Fibroblast of villous mesenchyme (primary cell): ENCODE measurements around the gene ST6GAL1. TPM values are rescaled to one million over a fixed set of nuclear protein-coding genes. Genes with fewer than 3 reads are reported as not detected.
"Not testable (repeated sequence)": the region's sequence is repeated elsewhere in the genome, so short reads cannot be mapped to it uniquely, and the experiment has no call there.

ENCODE experiments used
- DNase-seq: peaks from one replicate; pipeline ENCODE4 v3.0.0-alpha.2; 2010; ENCODE audit warnings: low read depth
- H3K4me3 ChIP-seq: 2 replicates; pipeline ENCODE4 v1.5.1; 2011; ENCODE audit warnings: low read depth, mild to moderate bottlenecking, low read length
- total RNA-seq: library from RNA; depleted of rRNA; stranded (reverse); fragments of >200 nt; gene quantifications from 2 replicates; pipeline ENCODE4 v1.2.3, GENCODE V29; 2012
- TF ChIP-seq, protein P1 (sequence below): IDR thresholded peaks from 2 replicates; pipeline ENCODE4 v1.5.1; 2012; ENCODE audit warnings: low read depth, mild to moderate bottlenecking, low read length; ENCODE audit not compliant: insufficient read depth

ST6GAL1 gene
- total RNA-seq, 1 donor, result 1.3 TPM

DNA sequence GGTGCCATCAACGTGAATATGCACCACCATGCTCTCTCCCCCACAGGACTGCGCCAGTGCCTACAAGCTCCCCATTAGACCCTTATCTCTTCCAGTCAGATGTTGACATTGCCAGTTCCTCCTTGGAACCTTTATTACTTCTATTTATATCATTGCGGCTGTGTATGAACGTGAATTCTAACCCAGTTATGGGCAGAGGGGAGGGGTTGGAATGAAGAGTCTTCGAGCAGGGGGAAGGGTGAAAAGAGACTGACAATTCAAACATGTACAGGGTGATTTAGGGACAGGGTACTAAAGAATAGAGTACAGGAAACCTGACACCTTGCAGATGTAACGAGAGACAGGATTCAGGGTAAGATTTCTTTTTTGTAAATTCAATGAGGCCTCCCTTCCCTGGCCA is 41.8 kb upstream of the ST6GAL1 start:
- TF ChIP-seq, protein P1, sequence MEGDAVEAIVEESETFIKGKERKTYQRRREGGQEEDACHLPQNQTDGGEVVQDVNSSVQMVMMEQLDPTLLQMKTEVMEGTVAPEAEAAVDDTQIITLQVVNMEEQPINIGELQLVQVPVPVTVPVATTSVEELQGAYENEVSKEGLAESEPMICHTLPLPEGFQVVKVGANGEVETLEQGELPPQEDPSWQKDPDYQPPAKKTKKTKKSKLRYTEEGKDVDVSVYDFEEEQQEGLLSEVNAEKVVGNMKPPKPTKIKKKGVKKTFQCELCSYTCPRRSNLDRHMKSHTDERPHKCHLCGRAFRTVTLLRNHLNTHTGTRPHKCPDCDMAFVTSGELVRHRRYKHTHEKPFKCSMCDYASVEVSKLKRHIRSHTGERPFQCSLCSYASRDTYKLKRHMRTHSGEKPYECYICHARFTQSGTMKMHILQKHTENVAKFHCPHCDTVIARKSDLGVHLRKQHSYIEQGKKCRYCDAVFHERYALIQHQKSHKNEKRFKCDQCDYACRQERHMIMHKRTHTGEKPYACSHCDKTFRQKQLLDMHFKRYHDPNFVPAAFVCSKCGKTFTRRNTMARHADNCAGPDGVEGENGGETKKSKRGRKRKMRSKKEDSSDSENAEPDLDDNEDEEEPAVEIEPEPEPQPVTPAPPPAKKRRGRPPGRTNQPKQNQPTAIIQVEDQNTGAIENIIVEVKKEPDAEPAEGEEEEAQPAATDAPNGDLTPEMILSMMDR, result no peak
- no peak overlapping the region for H3K4me3 ChIP-seq

DNA sequence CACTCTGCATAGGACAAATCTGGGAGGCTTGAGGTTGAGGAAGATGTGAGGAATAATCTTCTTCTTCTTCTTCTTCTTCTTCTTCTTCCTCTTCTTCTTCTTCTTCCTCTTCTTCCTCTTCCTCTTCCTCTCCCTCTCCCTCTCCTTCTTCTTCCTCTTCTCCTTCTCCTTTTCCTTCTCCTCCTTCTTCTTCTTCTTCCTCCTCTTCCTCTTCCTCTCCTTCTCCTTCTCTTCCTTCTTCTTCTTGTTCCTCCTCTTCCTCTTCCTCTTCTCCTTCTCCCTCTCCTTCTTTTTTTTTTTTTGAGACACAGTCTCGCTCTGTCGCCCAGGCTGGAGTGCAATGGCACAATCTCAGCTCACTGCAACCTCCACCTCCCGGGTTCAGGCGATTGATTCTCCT is 40.6 kb upstream of the ST6GAL1 start:
- not testable (repeated sequence) for H3K4me3 ChIP-seq, DNase-seq

More for the DNA sequence above, 41.8 kb upstream of the ST6GAL1 start:
- no peak for DNase-seq

GRCh38 chr3:186890911-186891310 is 39.4 kb upstream of the ST6GAL1 start:
- TF ChIP-seq, protein P1, result no peak
- no peak overlapping the region for H3K4me3 ChIP-seq
- no peak for DNase-seq

- DNase-seq, H3K4me3 ChIP-seq: not testable (repeated sequence)
Observed at GRCh38 chr3:186893071-186893470, 37.3 kb upstream of the ST6GAL1 start.

- no peak for DNase-seq
- TF ChIP-seq, protein P1, result no peak
- no peak overlapping the region for H3K4me3 ChIP-seq
Observed at GRCh38 chr3:186895406-186895805, 34.9 kb upstream of the ST6GAL1 start.

DNA sequence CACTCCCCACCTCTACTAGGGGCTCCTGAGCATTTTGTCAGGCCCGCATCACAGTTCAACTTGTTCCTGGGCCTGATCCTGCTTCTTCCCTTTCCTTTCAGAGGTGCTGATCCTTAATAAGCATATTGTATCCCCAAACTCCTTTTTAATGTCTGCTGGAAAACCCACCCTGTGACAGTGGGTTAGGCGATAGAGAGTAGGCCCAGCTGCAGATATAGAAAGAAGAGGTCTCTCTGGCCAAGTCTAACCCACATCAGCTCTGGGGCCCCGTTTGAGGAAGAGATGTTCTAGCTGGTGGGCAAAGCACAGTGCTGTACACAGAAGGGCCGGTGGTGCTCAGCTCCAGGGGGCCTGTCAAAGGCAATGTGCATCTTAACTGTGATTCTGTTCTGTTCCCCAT is 34.3 kb upstream of the ST6GAL1 start:
- DNase-seq, result no peak
- no peak overlapping the region for H3K4me3 ChIP-seq
- TF ChIP-seq, protein P1, result no peak

DNA sequence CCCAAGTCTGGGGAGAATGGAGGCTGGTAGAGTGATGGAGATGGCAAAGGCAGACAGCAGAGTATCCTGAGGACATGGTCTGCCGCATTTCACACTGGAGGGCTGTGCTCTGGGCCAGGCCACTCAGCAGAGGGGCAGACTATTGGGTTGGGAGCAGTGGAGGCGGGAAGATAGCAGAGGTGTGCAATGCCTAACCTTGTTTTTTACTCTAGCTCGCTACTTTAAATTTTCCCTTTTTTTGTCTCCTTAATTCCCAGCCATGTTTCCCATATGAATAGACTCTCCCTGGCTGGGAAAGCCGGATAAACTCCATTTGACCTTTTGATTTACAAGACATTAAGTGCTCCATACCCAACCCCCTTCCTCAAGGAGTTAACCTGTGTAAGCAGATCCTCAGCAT is 33.5 kb upstream of the ST6GAL1 start:
- TF ChIP-seq, protein P1, result no peak
- no peak for DNase-seq
- no peak overlapping the region for H3K4me3 ChIP-seq

DNA sequence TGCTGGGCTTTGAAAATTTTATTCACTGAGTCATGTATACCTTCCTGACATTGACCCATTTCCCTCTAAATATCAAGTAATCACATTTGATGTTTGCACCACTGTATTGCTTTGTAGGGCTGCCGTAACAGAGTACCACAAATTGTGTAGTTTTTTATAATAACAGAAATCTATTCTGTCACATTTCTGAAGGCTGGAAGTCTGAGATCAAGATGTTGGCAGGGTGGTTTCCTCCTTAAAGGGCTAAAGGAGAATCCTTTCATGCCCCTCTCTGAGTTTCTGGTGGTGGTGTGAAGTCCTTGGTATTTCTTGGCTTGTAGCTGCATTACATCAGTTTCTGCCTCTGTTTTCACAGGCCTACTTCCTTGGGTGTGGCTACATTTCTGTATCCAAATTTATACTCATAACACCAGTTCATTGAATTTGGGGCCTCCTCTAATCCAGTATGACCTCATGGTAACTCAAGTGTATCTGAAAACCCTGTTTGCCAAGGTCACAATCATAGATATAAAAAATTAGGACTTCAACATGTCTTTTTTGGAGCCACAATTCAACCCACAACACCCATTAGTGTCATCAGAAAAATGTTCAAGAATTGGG is 29.1 kb upstream of the ST6GAL1 start:
- TF ChIP-seq, protein P1, result no peak
- no peak overlapping the region for H3K4me3 ChIP-seq
- DNase-seq, result no peak
